Neural cell (in vitro differentiated cells): ENCODE data around the gene RBMS3. TPM values are rescaled to one million over a fixed set of nuclear protein-coding genes. Genes with fewer than 3 reads are reported as not detected.

Source experiments
- H2AFZ ChIP-seq: fragments of 200-600, 300-800 bp; sonication (generic), shearing (Covaris generic); 2 replicates; pipeline ENCODE4 v1.6.0; 2014; ENCODE audit warnings: low read depth, mild to moderate bottlenecking, antibody characterized with exemption, low read length, moderate library complexity
- H3F3A ChIP-seq: fragments of 200-600 bp; shearing (Covaris generic); 2 replicates; pipeline ENCODE4 v1.6.1; 2016; ENCODE audit warnings: mild to moderate bottlenecking, moderate library complexity, mixed read lengths, antibody characterized with exemption, low read length; ENCODE audit not compliant: insufficient read depth, poor library complexity, severe bottlenecking
- H3K27ac ChIP-seq: fragments of 200-600, 300-800 bp; sonication (generic), shearing (Covaris generic); 2 replicates; pipeline ENCODE4 v1.5.1; 2014; ENCODE audit warnings: mild to moderate bottlenecking, low read length, moderate library complexity
- H3K27me3 ChIP-seq: fragments of 300-800, 200-600 bp; sonication (generic), shearing (Covaris generic); 2 replicates; pipeline ENCODE4 v1.6.0; 2014; ENCODE audit warnings: mild to moderate bottlenecking, low read depth, low read length, moderate library complexity; ENCODE audit not compliant: insufficient read depth
- H3K36me3 ChIP-seq: fragments of 300-800, 200-600 bp; sonication (generic), shearing (Covaris generic); 2 replicates; pipeline ENCODE4 v1.5.1; 2014; ENCODE audit warnings: mild to moderate bottlenecking, antibody characterized with exemption, low read length, moderate library complexity; ENCODE audit not compliant: insufficient read depth
- H3K4me2 ChIP-seq: fragments of 300-800, 200-600 bp; sonication (generic), shearing (Covaris generic); 2 replicates; pipeline ENCODE4 v1.6.0; 2014; ENCODE audit warnings: mild to moderate bottlenecking, low read length
- H3K4me3 ChIP-seq: fragments of 300-800, 200-600 bp; sonication (generic), shearing (Covaris generic); 2 replicates; pipeline ENCODE4 v1.5.1; 2014; ENCODE audit warnings: mild to moderate bottlenecking, low read length, moderate library complexity
- H3K79me2 ChIP-seq: fragments of 200-600 bp; shearing (Covaris generic); replicated peaks from 2 replicates; pipeline ENCODE4 v1.6.0; 2014; ENCODE audit warnings: mild to moderate bottlenecking, low read length, moderate library complexity; ENCODE audit not compliant: insufficient read depth
- H3K9ac ChIP-seq: fragments of 300-800, 200-600 bp; sonication (generic), shearing (Covaris generic); 2 replicates; pipeline ENCODE4 v1.6.1; 2016; ENCODE audit warnings: mild to moderate bottlenecking, low read length, mixed read lengths
- H3K9me2 ChIP-seq: fragments of 200-600 bp; shearing (Covaris generic); 2 replicates; pipeline ENCODE4 v1.6.1; 2016; ENCODE audit warnings: mild to moderate bottlenecking, low read length, mixed read lengths; ENCODE audit not compliant: insufficient read depth
- H3K9me3 ChIP-seq: fragments of 200-600, 300-800 bp; sonication (generic), shearing (Covaris generic); 2 replicates; pipeline ENCODE4 v1.6.1; 2016; ENCODE audit warnings: mild to moderate bottlenecking, mixed run types, low read length, moderate library complexity, mixed read lengths
- H4K20me1 ChIP-seq: fragments of 200-600 bp; shearing (Covaris generic); 2 replicates; pipeline ENCODE4 v1.6.1; 2016; ENCODE audit warnings: mild to moderate bottlenecking, mixed run types; ENCODE audit not compliant: insufficient read depth
- EP300 ChIP-seq: fragments of 450-650 bp; conservative IDR thresholded peaks from 2 replicates; pipeline ENCODE4 v1.6.1; 2014; ENCODE audit warnings: antibody characterized with exemption, mild to moderate bottlenecking, moderate library complexity; ENCODE audit not compliant: poor library complexity, severe bottlenecking
- EZH2 ChIP-seq: fragments of 200-600, 300-800 bp; shearing (Covaris generic), sonication (generic); IDR thresholded peaks from 2 replicates; pipeline ENCODE4 v1.6.1; 2014; ENCODE audit warnings: antibody characterized with exemption, low read length, borderline replicate concordance, mild to moderate bottlenecking; ENCODE audit not compliant: insufficient read depth, poor library complexity, severe bottlenecking
- MXI1 ChIP-seq: fragments of 450-650 bp; conservative IDR thresholded peaks from 2 replicates; pipeline ENCODE4 v1.6.1; 2014; ENCODE audit warnings: antibody characterized with exemption, mild to moderate bottlenecking; ENCODE audit not compliant: poor library complexity, severe bottlenecking
- POLR2AphosphoS5 ChIP-seq: IDR thresholded peaks from 2 replicates; pipeline ENCODE4 v1.6.1; 2012
- RAD21 ChIP-seq: fragments of 450-650 bp; conservative IDR thresholded peaks from 2 replicates; pipeline ENCODE4 v1.6.1; 2014; ENCODE audit warnings: antibody characterized with exemption, mild to moderate bottlenecking, moderate library complexity
- SMC3 ChIP-seq: fragments of 450-650 bp; conservative IDR thresholded peaks from 2 replicates; pipeline ENCODE4 v1.6.1; 2014; ENCODE audit warnings: antibody characterized with exemption, mild to moderate bottlenecking, moderate library complexity; ENCODE audit not compliant: poor library complexity
- TAF1 ChIP-seq: IDR thresholded peaks from 2 replicates; pipeline ENCODE4 v1.6.1; 2012; ENCODE audit warnings: low read depth
- polyA plus RNA-seq: library from polyadenylated mRNA; depleted of rRNA; stranded (reverse); fragments of >200 nt; gene quantifications from 2 replicates; pipeline ENCODE4 v1.2.3, GENCODE V29; 2014
- TF ChIP-seq, protein P1 (sequence below): IDR thresholded peaks from 2 replicates; pipeline ENCODE4 v1.6.1; 2012; ENCODE audit warnings: borderline replicate concordance
- TF ChIP-seq, protein P2 (sequence below): fragments of 450-650 bp; IDR thresholded peaks from 2 replicates; pipeline ENCODE4 v1.5.1; 2014; ENCODE audit warnings: antibody characterized with exemption, mild to moderate bottlenecking, moderate library complexity; ENCODE audit not compliant: poor library complexity, severe bottlenecking

RBMS3 gene
- polyA plus RNA-seq, 1 donor from 2014 or later: 0.53 TPM

DNA sequence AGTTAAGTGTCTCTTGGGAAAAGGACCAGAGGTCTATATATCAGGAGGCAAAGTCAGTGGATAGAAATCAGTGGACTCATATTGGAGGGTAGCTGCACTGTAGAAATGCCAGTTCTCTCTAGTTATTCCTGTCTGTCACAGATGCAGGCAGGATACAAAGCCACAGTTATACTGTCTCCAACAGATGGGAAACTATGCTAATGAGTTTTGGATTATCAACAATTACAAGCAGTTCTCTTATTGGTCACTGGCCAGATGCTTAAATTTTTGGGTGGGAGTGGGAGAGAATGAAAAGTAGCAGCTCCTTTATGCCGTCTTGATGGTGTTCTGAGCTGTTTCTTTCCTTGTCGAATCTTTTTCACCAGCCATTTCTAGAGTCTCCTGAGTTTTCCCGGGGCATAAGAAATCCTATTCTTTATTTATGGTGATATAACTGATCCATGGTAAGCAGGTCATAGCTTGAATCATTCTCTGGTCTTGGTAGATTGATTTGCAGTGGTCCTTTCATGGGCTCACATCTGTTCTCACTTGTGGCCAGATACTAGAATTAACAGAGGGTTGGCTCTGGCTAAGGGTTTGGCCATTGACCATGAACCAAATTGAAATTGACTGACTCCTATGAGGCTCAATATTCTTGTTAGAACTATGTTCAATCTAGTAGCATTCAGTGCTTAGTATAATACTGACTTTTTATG is 44.6 kb upstream of the RBMS3 start:
- H2AFZ ChIP-seq: no peak overlapping the region
- H3K9ac ChIP-seq: no peak overlapping the region
- no peak overlapping the region for H3K27ac ChIP-seq
- no peaks in the 10 kb centered on the region for H3K79me2 ChIP-seq
- H3K9me3 ChIP-seq: no peaks in the 10 kb centered on the region
- H3K4me3 ChIP-seq: no peak overlapping the region
- H3K9me2 ChIP-seq: no peaks in the 10 kb centered on the region
- H3K36me3 ChIP-seq: no peaks in the 10 kb centered on the region
- H3K4me2 ChIP-seq: no peak overlapping the region
- H3K27me3 ChIP-seq: no peaks in the 10 kb centered on the region
- TF ChIP-seq SMC3: no peak
- TF ChIP-seq EZH2: no peak
- no peak for TF ChIP-seq MXI1
- TF ChIP-seq, protein P1, sequence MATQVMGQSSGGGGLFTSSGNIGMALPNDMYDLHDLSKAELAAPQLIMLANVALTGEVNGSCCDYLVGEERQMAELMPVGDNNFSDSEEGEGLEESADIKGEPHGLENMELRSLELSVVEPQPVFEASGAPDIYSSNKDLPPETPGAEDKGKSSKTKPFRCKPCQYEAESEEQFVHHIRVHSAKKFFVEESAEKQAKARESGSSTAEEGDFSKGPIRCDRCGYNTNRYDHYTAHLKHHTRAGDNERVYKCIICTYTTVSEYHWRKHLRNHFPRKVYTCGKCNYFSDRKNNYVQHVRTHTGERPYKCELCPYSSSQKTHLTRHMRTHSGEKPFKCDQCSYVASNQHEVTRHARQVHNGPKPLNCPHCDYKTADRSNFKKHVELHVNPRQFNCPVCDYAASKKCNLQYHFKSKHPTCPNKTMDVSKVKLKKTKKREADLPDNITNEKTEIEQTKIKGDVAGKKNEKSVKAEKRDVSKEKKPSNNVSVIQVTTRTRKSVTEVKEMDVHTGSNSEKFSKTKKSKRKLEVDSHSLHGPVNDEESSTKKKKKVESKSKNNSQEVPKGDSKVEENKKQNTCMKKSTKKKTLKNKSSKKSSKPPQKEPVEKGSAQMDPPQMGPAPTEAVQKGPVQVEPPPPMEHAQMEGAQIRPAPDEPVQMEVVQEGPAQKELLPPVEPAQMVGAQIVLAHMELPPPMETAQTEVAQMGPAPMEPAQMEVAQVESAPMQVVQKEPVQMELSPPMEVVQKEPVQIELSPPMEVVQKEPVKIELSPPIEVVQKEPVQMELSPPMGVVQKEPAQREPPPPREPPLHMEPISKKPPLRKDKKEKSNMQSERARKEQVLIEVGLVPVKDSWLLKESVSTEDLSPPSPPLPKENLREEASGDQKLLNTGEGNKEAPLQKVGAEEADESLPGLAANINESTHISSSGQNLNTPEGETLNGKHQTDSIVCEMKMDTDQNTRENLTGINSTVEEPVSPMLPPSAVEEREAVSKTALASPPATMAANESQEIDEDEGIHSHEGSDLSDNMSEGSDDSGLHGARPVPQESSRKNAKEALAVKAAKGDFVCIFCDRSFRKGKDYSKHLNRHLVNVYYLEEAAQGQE: no peak
- TF ChIP-seq, protein P2, sequence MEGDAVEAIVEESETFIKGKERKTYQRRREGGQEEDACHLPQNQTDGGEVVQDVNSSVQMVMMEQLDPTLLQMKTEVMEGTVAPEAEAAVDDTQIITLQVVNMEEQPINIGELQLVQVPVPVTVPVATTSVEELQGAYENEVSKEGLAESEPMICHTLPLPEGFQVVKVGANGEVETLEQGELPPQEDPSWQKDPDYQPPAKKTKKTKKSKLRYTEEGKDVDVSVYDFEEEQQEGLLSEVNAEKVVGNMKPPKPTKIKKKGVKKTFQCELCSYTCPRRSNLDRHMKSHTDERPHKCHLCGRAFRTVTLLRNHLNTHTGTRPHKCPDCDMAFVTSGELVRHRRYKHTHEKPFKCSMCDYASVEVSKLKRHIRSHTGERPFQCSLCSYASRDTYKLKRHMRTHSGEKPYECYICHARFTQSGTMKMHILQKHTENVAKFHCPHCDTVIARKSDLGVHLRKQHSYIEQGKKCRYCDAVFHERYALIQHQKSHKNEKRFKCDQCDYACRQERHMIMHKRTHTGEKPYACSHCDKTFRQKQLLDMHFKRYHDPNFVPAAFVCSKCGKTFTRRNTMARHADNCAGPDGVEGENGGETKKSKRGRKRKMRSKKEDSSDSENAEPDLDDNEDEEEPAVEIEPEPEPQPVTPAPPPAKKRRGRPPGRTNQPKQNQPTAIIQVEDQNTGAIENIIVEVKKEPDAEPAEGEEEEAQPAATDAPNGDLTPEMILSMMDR: no peak
- no peak for TF ChIP-seq RAD21
- TF ChIP-seq EP300: no peak
- TF ChIP-seq TAF1: no peak
- no peak for TF ChIP-seq POLR2AphosphoS5
- H4K20me1 ChIP-seq: no peaks in the 10 kb centered on the region
- H3F3A ChIP-seq: no peaks in the 10 kb centered on the region

DNA sequence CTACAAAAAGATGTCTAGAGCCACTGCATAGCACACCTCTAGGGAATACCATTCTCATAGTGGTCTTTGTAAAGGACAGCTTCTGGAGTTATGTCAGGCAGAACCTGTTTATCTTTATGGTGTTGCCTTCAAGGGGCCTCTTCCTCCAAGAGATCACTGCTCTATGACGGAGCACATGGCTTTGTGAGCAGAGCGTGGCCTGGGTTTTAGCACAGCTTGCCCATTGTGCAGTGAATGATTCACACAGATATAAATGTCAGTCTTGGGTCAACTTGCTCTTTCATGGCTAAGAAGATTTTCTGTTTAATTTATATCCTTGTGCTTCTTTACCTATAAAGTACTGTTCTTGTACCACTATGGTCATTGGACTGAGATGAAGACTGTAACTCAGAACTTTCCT is 41.5 kb upstream of the RBMS3 start:
- Histone ChIP-seq H3K9me3 (no peaks in the 10 kb centered on the region), H3K36me3 (no peaks in the 10 kb centered on the region), H3K79me2 (no peaks in the 10 kb centered on the region), H3K27ac (no peak overlapping the region), H3F3A (no peaks in the 10 kb centered on the region), H4K20me1 (no peaks in the 10 kb centered on the region), H3K9me2 (no peaks in the 10 kb centered on the region), H3K27me3 (no peaks in the 10 kb centered on the region), H3K9ac (no peak overlapping the region), H2AFZ (no peak overlapping the region), H3K4me3 (no peak overlapping the region), H3K4me2 (no peak overlapping the region)
- TF ChIP-seq TAF1 (no peak), EP300 (no peak), SMC3 (no peak), RAD21 (no peak), MXI1 (no peak), POLR2AphosphoS5 (no peak), EZH2 (no peak)
- TF ChIP-seq, protein P1: no peak
- TF ChIP-seq, protein P2: no peak
